Endothelial cell (in vitro differentiated cells): ENCODE data around the gene COX7A1. TPM values are rescaled to one million over a fixed set of nuclear protein-coding genes. Genes with fewer than 3 reads are reported as not detected.
A peak's percentile ranks its signal among the peaks of the same experiment; 100 is the strongest.
"Not testable (repeated sequence)": the region's sequence is repeated elsewhere in the genome, so short reads cannot be mapped to it uniquely, and the experiment has no call there.

ENCODE experiments used
- DNase-seq: peaks from one replicate; pipeline ENCODE4 v3.0.0; 2021; ENCODE audit warnings: low spot score
- H3K27ac Mint-ChIP-seq: one replicate; pipeline ENCODE4 v1.8.0; 2021; ENCODE audit warnings: mixed read lengths, inconsistent platforms; ENCODE audit not compliant: unreplicated experiment
- H3K27me3 Mint-ChIP-seq: one replicate; pipeline ENCODE4 v1.8.0; 2021; ENCODE audit warnings: mild to moderate bottlenecking, moderate library complexity, mixed read lengths, inconsistent platforms; ENCODE audit not compliant: unreplicated experiment
- H3K36me3 Mint-ChIP-seq: one replicate; pipeline ENCODE4 v1.8.0; 2021; ENCODE audit warnings: mild to moderate bottlenecking, low read depth, mixed read lengths, inconsistent platforms; ENCODE audit not compliant: unreplicated experiment
- H3K4me1 Mint-ChIP-seq: one replicate; pipeline ENCODE4 v1.8.0; 2021; ENCODE audit warnings: mild to moderate bottlenecking, mixed read lengths, inconsistent platforms; ENCODE audit not compliant: unreplicated experiment
- H3K4me3 Mint-ChIP-seq: one replicate; pipeline ENCODE4 v1.8.0; 2021; ENCODE audit warnings: mild to moderate bottlenecking, mixed read lengths, inconsistent platforms; ENCODE audit not compliant: unreplicated experiment
- H3K9me3 Mint-ChIP-seq: one replicate; pipeline ENCODE4 v1.8.0; 2021; ENCODE audit warnings: mixed read lengths, inconsistent platforms; ENCODE audit not compliant: unreplicated experiment
- total RNA-seq: library from RNA; stranded (reverse); fragmentation: NEBNext Ultra II Directional; extraction: Animal tissue kit (Norgen Biotek cat#: 25700); gene quantifications from one replicate; pipeline ENCODE4 v1.2.1, GENCODE V29; 2021; ENCODE audit not compliant: unreplicated experiment
- TF ChIP-seq, protein P1 (sequence below): fragments of 200-600 bp; sonication (generic); IDR thresholded peaks from one replicate; pipeline ENCODE4 v1.5.0; 2021; ENCODE audit warnings: antibody characterized with exemption; ENCODE audit not compliant: unreplicated experiment

Gene COX7A1
- total RNA-seq, 1 donor from 2014 or later, result 5.2 TPM

DNA sequence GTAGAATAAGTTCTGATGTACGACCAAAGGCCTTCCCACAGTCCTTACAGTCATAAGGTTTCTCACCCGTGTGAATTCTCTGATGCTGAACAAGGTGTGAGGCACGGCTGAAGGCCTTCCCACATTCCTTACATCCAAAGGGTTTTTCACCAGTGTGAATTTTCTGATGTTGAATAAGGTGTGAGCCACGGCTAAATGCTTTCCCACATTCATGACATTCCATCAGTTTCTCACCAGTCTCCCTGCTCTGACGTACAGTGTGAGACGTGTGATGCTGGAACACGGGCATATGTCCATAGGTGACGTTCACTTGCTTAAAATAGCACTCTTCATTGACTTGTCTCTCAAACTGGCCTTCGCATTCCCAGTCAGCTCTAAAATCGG lies 31.0 kb upstream of the COX7A1 start:
- H3K27me3 Mint-ChIP-seq, result no peaks in the 10 kb centered on the region
- H3K27ac Mint-ChIP-seq, result no peak overlapping the region
- TF ChIP-seq, protein P1, sequence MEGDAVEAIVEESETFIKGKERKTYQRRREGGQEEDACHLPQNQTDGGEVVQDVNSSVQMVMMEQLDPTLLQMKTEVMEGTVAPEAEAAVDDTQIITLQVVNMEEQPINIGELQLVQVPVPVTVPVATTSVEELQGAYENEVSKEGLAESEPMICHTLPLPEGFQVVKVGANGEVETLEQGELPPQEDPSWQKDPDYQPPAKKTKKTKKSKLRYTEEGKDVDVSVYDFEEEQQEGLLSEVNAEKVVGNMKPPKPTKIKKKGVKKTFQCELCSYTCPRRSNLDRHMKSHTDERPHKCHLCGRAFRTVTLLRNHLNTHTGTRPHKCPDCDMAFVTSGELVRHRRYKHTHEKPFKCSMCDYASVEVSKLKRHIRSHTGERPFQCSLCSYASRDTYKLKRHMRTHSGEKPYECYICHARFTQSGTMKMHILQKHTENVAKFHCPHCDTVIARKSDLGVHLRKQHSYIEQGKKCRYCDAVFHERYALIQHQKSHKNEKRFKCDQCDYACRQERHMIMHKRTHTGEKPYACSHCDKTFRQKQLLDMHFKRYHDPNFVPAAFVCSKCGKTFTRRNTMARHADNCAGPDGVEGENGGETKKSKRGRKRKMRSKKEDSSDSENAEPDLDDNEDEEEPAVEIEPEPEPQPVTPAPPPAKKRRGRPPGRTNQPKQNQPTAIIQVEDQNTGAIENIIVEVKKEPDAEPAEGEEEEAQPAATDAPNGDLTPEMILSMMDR, result no peak
- H3K4me3 Mint-ChIP-seq, result no peak overlapping the region
- no peaks in the 10 kb centered on the region for H3K9me3 Mint-ChIP-seq
- no peaks in the 10 kb centered on the region for H3K4me1 Mint-ChIP-seq
- H3K36me3 Mint-ChIP-seq, result peaks cover 15% of the 10 kb centered on the region
- no peak for DNase-seq

DNA sequence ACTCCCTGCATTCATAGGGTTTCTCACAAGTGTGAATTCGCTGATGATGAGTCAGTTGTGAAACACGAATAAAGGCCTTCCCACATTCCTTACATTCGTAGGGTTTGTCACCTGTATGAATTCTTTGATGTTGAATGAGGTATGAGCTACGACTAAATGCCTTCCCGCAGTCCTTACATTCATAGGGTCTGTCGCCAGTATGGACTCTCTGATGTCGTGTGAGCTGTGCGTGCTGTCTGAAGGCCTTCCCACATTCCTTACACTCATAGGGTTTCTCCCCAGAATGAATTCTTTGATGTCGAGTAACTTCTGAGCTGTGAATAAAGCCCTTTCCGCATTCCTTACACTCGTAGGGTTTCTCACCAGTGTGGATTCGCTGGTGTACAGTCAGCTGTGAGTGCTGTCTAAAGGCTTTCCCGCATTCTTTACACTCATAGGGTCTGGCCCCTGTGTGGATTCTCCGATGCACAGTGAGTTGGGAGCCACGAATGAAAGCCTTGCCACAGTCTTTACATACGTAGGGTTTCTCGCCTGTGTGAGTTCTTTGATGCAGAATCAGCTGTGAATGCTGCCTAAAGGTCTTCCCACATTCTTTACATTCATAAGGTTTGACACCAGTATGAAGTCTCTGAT lies 30.5 kb upstream of the COX7A1 start:
- TF ChIP-seq, protein P1, result no peak
- H3K27me3 Mint-ChIP-seq, result no peaks in the 10 kb centered on the region
- peaks cover 15% of the 10 kb centered on the region for H3K36me3 Mint-ChIP-seq
- DNase-seq, result no peak
- no peak overlapping the region for H3K27ac Mint-ChIP-seq
- no peaks in the 10 kb centered on the region for H3K9me3 Mint-ChIP-seq
- H3K4me1 Mint-ChIP-seq, result no peaks in the 10 kb centered on the region
- H3K4me3 Mint-ChIP-seq, result no peak overlapping the region

DNA sequence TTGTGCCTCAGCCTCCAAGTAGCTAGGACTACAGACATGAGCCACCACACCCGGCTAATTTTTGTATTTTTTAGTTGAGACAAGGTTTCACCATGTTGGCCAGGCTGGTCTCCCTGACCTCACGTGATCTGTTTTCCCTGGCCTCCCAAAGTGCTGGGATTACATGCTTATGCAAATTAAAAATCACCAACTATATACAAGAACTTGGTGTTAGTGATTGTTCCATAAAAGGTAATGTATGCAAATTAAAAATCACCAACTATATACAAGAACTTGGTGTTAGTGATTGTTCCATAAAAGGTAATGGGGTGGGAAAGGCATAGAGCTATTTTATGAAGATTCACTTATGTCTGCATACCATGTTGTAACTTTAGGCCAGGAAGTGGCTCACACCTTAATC lies 26.8 kb upstream of the COX7A1 start:
- H3K4me3 Mint-ChIP-seq, H3K9me3 Mint-ChIP-seq, H3K27ac Mint-ChIP-seq, DNase-seq, H3K4me1 Mint-ChIP-seq, H3K27me3 Mint-ChIP-seq, H3K36me3 Mint-ChIP-seq: not testable (repeated sequence)

DNA sequence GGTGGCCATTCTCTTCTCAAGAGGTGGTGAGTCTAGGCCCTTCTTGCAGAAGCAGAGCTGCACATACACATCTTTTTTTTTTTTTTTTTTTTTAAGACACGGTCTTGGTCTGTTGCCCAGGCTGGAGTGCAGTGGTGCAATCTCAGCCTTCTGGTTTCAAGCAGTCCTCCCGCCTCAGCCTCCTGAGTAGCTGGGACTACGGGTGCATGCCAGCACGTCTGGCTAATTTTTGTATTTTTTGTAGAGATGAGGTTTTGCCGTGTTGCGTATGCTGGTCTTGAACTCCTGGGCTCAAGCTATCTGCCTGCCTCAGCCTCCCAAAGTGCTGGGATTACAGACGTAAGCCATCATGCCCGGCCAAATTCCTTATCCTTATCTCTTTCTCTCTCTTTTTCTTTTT lies 21.6 kb upstream of the COX7A1 start:
- H3K27me3 Mint-ChIP-seq, H3K9me3 Mint-ChIP-seq, H3K4me3 Mint-ChIP-seq, DNase-seq, H3K27ac Mint-ChIP-seq, H3K36me3 Mint-ChIP-seq: not testable (repeated sequence)
- H3K4me1 Mint-ChIP-seq, result peaks cover 11% of the 10 kb centered on the region

DNA sequence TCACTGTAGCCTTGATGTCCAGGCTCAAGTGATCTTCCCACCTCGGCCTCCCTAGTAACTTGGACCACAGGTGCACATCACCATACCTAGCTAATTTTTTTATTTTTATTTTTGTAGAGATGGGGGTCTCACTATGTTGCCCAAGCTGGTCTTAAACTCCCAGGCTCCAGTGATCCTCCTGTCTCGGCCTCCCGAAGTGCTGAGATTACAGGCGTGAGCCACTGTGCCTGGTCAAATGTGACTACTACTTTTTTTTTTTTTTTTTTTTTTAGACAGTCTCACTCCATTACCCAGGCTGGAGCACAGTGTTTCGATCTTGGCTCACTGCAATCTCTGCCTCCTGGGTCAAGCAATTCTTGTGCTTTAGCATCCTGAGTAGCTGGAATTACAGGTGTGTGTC lies 20.6 kb upstream of the COX7A1 start:
- Mint-ChIP-seq H3K36me3 (peaks cover under 1% of the 10 kb centered on the region), H3K9me3 (no peaks in the 10 kb centered on the region), H3K27ac (no peak overlapping the region), H3K4me1 (peaks cover 11% of the 10 kb centered on the region), H3K27me3 (no peaks in the 10 kb centered on the region), H3K4me3 (no peak overlapping the region)
- no peak for DNase-seq
- TF ChIP-seq, protein P1, result no peak

DNA sequence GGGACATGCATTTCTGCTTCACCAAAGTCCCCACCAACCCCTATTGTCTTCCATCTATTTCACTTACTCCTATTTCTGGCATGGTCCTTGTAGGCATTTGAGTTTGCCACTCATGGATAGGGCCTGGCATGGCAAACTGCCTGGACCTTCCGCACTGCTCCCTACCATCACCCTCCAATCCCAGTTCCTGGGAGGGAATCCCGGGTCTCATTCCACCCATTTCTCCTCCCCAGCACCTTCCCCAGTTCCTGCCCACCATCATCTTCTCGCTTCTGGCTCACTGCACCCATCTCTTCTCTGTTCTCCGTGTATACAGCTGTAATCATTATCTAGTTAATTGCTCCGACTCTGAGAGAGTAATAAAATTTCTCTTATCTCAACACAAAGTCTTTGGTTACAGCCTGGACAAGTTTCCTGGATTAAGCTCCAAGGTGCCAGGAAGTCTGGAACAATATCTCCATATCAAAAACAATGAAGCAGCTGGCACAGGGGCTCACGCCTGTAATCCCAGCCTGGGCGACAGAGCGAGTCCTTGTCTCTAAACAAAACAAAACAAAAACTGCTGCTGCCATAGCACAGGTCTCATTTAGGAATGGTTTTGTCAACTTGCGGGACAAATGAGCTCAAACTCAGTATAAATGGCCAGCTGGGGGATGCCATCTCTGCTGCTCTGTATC lies 17.0 kb upstream of the COX7A1 start:
- TF ChIP-seq, protein P1, result no peak
- Mint-ChIP-seq H3K4me3 (no peak overlapping the region), H3K27me3 (peaks cover 1% of the 10 kb centered on the region), H3K27ac (peak overlapping the region; percentile 81), H3K4me1 (peaks cover 11% of the 10 kb centered on the region), H3K9me3 (no peaks in the 10 kb centered on the region), H3K36me3 (peaks cover 5% of the 10 kb centered on the region)
- peak; percentile 31 for DNase-seq
